Effector memory CD4-positive, alpha-beta T cell (primary cell): ENCODE data around the gene CELSR1.

Source experiments
- DNase-seq, 3 donors: peaks; one replicate each; pipeline ENCODE4 v3.0.0-alpha.2; 2020
- H3K27ac ChIP-seq: 2 replicates; pipeline ENCODE4 v1.7.0; 2013; ENCODE audit warnings: mild to moderate bottlenecking, low read length, moderate library complexity; ENCODE audit not compliant: insufficient read depth, poor library complexity, severe bottlenecking
- H3K27me3 ChIP-seq: replicated peaks from 2 replicates; pipeline ENCODE4 v1.7.0; 2013; ENCODE audit warnings: mild to moderate bottlenecking, low read length; ENCODE audit not compliant: insufficient read depth, control insufficient read depth, poor library complexity, severe bottlenecking
- H3K36me3 ChIP-seq: 2 replicates; pipeline ENCODE4 v1.7.0; 2013; ENCODE audit warnings: mild to moderate bottlenecking, low read length, moderate library complexity; ENCODE audit not compliant: control insufficient read depth, insufficient read depth
- H3K4me1 ChIP-seq: 2 replicates; pipeline ENCODE4 v1.7.0; 2013; ENCODE audit warnings: low read length, mild to moderate bottlenecking; ENCODE audit not compliant: control insufficient read depth, insufficient read depth, poor library complexity, severe bottlenecking
- H3K4me3 ChIP-seq: 2 replicates; pipeline ENCODE4 v1.7.0; 2013; ENCODE audit warnings: low read length, low read depth, mild to moderate bottlenecking; ENCODE audit not compliant: insufficient read depth, poor library complexity, severe bottlenecking
- H3K9me3 ChIP-seq: 2 replicates; pipeline ENCODE4 v1.7.0; 2013; ENCODE audit warnings: mild to moderate bottlenecking, low read length, moderate library complexity; ENCODE audit not compliant: control insufficient read depth

The CELSR1 gene

DNA sequence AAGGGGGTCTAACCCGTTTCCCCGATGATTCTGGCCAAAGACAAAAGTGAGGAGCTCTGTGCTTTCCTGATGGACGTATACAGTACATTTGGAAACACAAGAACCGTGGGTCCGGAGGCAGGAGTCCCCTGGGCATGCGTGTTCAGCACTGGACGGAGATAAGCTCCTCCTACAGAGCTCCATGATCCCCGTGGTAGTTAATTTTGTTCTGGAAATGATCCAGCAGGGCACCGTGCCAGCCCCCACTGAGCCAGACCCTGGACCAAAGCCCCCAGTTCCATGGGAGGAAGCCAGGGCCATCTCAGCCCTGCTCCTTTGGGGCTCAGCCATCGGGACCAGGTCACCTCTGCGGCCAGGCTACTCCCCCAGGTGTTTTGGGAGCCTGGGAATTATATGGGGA lies 118.6 kb downstream of the CELSR1 start:
- no peak overlapping the region for H3K27ac ChIP-seq
- no peak overlapping the region for H3K4me3 ChIP-seq
- no peaks in the 10 kb centered on the region for H3K36me3 ChIP-seq
- H3K4me1 ChIP-seq, result no peaks in the 10 kb centered on the region
- H3K9me3 ChIP-seq, result no peaks in the 10 kb centered on the region
- no peak for DNase-seq
- H3K27me3 ChIP-seq, result no peaks in the 10 kb centered on the region

DNA sequence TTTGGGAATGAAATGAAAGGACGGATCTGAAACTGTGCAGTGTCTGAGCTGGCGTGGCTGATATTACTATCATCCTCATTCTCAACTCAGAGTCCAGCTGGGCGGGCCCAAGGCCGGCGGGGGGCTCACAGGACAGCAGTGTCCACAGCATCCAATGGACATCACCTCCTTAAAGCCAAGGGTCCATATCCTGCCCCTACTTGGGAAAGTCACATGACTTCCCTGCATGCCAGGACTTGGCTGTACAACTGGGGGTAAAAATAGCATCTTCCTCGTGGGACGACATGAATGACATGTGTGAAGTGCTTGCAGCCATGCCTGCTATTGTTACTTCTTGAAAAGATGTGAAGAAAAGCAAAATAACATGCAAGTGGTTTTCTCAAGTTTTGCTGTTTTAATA lies 119.7 kb downstream of the CELSR1 start:
- H3K27me3 ChIP-seq, result no peaks in the 10 kb centered on the region
- H3K36me3 ChIP-seq, result no peaks in the 10 kb centered on the region
- no peak for DNase-seq
- H3K9me3 ChIP-seq, result no peaks in the 10 kb centered on the region
- H3K4me1 ChIP-seq, result no peaks in the 10 kb centered on the region
- H3K4me3 ChIP-seq, result no peak overlapping the region
- H3K27ac ChIP-seq, result no peak overlapping the region

GRCh38 chr22:46416891-46417580 lies 120.4 kb downstream of the CELSR1 start:
- Histone ChIP-seq H3K9me3 (no peaks in the 10 kb centered on the region), H3K4me1 (no peaks in the 10 kb centered on the region), H3K36me3 (no peaks in the 10 kb centered on the region), H3K27me3 (no peaks in the 10 kb centered on the region), H3K4me3 (no peak overlapping the region), H3K27ac (no peak overlapping the region)
- no peak for DNase-seq

DNA sequence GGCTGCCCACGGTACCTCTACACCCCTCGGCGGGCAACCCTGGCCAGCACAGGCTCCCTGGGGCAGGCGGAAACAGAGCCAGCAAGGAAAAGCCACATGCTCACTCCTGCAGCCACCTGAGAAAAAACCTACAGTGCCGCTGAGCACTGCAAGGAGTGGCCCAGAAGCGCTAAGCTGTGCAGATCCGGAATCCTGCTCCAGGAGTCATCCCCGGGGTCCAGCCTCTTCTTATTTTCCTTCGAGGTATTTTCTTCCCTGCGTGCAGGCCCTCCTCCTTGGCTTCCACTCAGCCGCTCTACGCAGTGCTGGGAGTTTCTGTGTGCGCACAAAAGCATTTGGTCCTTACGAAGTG lies 120.9 kb downstream of the CELSR1 start:
- H3K9me3 ChIP-seq, result no peaks in the 10 kb centered on the region
- DNase-seq, result no peak
- H3K27me3 ChIP-seq, result no peaks in the 10 kb centered on the region
- H3K36me3 ChIP-seq, result no peaks in the 10 kb centered on the region
- no peaks in the 10 kb centered on the region for H3K4me1 ChIP-seq
- no peak overlapping the region for H3K4me3 ChIP-seq
- no peak overlapping the region for H3K27ac ChIP-seq

DNA sequence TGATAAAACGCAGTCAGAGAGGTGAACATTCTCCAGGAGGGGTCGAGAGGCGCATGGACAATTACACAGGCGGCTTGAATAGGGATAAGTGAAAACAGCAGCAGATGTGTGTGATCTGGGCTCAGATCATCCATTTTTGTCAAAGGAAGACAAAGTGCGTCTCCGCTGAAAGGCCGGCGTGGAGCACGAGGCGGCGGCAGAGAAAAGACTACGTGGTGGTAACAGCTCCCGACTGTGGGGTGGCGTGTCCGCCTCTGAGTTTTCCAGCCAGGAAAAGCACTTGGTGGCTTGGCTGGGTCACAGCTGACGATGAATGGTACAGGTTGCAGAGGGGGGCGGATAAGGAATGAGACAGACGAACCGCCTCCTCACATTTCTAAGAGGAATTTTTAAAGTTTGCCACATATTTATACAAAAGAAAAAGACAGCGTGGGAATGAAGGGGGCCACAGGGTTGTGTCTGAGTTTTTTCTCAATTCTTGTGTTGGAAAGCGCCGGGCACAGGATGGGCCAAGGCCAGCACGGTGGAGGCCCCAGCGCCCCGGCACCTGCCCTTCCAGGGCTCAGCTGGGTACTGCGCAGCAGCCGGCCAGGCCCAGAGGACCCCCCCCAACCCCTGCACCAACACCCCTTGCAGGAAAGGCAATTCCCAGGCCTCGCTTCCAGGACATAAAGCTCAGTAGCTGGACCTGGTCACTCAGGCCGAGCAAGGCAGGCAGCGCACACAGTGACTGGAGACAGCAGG lies 121.5 kb downstream of the CELSR1 start:
- DNase-seq, result no peak
- Histone ChIP-seq H3K9me3 (no peaks in the 10 kb centered on the region), H3K4me3 (no peak overlapping the region), H3K27me3 (no peaks in the 10 kb centered on the region), H3K36me3 (no peaks in the 10 kb centered on the region), H3K27ac (no peak overlapping the region), H3K4me1 (no peaks in the 10 kb centered on the region)

DNA sequence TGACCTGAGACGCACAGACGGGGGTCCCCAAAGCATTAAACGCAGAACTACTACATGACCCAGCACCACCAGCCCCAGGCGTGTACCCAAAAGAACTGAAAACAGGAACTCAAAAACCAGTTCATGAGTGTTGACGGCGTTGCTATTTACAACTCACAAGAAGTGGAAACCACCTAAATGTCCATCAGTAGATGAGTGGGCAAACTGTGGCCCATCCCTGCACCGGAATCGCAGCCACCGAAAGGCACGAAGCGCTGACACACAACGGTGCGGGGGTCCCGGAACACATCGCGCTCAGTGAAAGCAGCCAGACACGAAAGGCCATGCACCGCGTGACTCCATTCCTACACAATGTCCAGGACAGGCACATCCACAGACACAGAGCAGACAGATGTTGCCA lies 122.7 kb downstream of the CELSR1 start:
- Histone ChIP-seq H3K36me3 (no peaks in the 10 kb centered on the region), H3K4me1 (no peaks in the 10 kb centered on the region), H3K4me3 (no peak overlapping the region), H3K27me3 (no peaks in the 10 kb centered on the region), H3K27ac (no peak overlapping the region), H3K9me3 (no peaks in the 10 kb centered on the region)
- DNase-seq, result no peak

GRCh38 chr22:46413725-46414379 lies 123.6 kb downstream of the CELSR1 start:
- H3K27me3 ChIP-seq, result no peaks in the 10 kb centered on the region
- no peaks in the 10 kb centered on the region for H3K4me1 ChIP-seq
- no peaks in the 10 kb centered on the region for H3K36me3 ChIP-seq
- H3K4me3 ChIP-seq, result no peak overlapping the region
- no peak overlapping the region for H3K27ac ChIP-seq
- no peaks in the 10 kb centered on the region for H3K9me3 ChIP-seq
- DNase-seq, result no peak

DNA sequence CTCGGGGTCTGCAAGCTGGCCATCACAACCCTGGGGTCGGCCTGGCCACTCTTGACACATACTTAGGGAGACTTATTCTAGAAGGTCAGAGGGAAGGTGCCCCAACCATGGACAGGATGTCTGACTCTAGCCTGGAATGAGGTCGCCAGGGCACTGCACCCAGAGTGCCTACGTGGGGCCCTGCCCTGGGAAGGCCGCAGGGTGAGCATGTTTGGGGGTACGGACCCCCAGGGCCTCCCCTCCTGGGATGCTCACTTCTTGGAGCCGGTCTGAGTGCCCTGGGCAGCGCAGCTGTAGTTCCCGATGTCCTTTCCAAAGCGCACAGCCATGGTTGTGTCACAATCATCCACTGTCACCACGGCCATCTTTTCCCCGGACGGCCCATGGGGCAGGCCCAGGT lies 126.1 kb downstream of the CELSR1 start:
- Histone ChIP-seq H3K9me3 (no peaks in the 10 kb centered on the region), H3K36me3 (no peaks in the 10 kb centered on the region), H3K4me1 (no peaks in the 10 kb centered on the region), H3K27ac (no peak overlapping the region), H3K27me3 (no peaks in the 10 kb centered on the region), H3K4me3 (no peak overlapping the region)
- DNase-seq, result no peak

- Histone ChIP-seq H3K4me3 (no peak overlapping the region), H3K9me3 (no peaks in the 10 kb centered on the region), H3K27ac (no peak overlapping the region), H3K27me3 (no peaks in the 10 kb centered on the region), H3K36me3 (no peaks in the 10 kb centered on the region), H3K4me1 (no peaks in the 10 kb centered on the region)
- DNase-seq, result no peak
These were observed 127.1 kb downstream of the CELSR1 start for GRCh38 chr22:46410291-46410808.

- no peaks in the 10 kb centered on the region for H3K4me1 ChIP-seq
- no peaks in the 10 kb centered on the region for H3K9me3 ChIP-seq
- no peak for DNase-seq
- H3K36me3 ChIP-seq, result no peaks in the 10 kb centered on the region
- H3K4me3 ChIP-seq, result no peak overlapping the region
- no peaks in the 10 kb centered on the region for H3K27me3 ChIP-seq
- H3K27ac ChIP-seq, result no peak overlapping the region
These were observed 127.7 kb downstream of the CELSR1 start for GRCh38 chr22:46409631-46410210.
